Measurements from ENCODE around the gene TECPR2. TPM values are rescaled to one million over a fixed set of nuclear protein-coding genes. Genes with fewer than 3 reads are reported as not detected.

TECPR2 gene
- total and polyA plus RNA-seq, 2 of the 13 experiments (the other 11 are each of a cell fraction or from before 2014, with no cell fraction given) = 3.5 to 5.7 TPM

DNA sequence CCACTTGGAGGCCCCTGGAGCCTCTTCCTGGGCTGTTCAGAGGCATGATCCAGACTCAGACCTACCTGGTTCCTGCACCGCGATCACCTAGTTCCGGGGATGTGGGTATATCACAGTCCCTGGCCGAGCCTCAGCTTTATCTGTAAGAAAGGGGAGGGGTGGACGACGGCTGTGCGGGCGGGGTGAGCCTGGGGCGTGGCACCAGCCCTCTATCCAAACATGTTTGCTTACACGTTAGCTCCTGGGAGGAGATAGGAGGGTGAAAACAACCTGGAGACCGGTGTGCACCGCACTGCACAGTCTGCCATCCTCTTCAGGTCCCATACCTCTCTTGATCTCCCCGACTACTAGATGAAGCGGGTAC is 145.7 kb downstream of the TECPR2 start (continued):
- peak; percentile 20; the same call in 1 of the 2 replicates for TF ChIP-seq ZFX (CRISPR knock-in tag; IDR thresholded peaks at IDR 0.05; ENCODE audit: low read depth)
- 0 out of 2 replicates have a peak, but pooled peaks have one; percentile 48 for TF ChIP-seq KLF11 (CRISPR knock-in tag; IDR thresholded peaks at IDR 0.05)
- TF ChIP-seq, protein P1, sequence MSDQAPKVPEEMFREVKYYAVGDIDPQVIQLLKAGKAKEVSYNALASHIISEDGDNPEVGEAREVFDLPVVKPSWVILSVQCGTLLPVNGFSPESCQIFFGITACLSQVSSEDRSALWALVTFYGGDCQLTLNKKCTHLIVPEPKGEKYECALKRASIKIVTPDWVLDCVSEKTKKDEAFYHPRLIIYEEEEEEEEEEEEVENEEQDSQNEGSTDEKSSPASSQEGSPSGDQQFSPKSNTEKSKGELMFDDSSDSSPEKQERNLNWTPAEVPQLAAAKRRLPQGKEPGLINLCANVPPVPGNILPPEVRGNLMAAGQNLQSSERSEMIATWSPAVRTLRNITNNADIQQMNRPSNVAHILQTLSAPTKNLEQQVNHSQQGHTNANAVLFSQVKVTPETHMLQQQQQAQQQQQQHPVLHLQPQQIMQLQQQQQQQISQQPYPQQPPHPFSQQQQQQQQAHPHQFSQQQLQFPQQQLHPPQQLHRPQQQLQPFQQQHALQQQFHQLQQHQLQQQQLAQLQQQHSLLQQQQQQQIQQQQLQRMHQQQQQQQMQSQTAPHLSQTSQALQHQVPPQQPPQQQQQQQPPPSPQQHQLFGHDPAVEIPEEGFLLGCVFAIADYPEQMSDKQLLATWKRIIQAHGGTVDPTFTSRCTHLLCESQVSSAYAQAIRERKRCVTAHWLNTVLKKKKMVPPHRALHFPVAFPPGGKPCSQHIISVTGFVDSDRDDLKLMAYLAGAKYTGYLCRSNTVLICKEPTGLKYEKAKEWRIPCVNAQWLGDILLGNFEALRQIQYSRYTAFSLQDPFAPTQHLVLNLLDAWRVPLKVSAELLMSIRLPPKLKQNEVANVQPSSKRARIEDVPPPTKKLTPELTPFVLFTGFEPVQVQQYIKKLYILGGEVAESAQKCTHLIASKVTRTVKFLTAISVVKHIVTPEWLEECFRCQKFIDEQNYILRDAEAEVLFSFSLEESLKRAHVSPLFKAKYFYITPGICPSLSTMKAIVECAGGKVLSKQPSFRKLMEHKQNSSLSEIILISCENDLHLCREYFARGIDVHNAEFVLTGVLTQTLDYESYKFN (CRISPR knock-in tag; conservative IDR thresholded peaks at IDR 0.05) = peak; percentile 45; the same call in 1 of the 2 replicates
- TF ChIP-seq NCOA2 (CRISPR knock-in tag; IDR thresholded peaks at IDR 0.05) = 0 out of 2 replicates have a peak, but pooled peaks have one; percentile 26
- TF ChIP-seq, protein P2, sequence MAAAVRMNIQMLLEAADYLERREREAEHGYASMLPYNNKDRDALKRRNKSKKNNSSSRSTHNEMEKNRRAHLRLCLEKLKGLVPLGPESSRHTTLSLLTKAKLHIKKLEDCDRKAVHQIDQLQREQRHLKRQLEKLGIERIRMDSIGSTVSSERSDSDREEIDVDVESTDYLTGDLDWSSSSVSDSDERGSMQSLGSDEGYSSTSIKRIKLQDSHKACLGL (CRISPR knock-in tag; IDR thresholded peaks at IDR 0.05) = peak; percentile 16; the same call in 1 of the 2 replicates
- TF ChIP-seq, protein P3, sequence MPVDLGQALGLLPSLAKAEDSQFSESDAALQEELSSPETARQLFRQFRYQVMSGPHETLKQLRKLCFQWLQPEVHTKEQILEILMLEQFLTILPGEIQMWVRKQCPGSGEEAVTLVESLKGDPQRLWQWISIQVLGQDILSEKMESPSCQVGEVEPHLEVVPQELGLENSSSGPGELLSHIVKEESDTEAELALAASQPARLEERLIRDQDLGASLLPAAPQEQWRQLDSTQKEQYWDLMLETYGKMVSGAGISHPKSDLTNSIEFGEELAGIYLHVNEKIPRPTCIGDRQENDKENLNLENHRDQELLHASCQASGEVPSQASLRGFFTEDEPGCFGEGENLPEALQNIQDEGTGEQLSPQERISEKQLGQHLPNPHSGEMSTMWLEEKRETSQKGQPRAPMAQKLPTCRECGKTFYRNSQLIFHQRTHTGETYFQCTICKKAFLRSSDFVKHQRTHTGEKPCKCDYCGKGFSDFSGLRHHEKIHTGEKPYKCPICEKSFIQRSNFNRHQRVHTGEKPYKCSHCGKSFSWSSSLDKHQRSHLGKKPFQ (CRISPR knock-in tag; IDR thresholded peaks at IDR 0.05; ENCODE audit: insufficient replicate concordance) = no peak
- no peak for TF ChIP-seq ZNF331 (CRISPR knock-in tag; IDR thresholded peaks at IDR 0.05)
- 0 out of 2 replicates have a peak, but pooled peaks have one; percentile 43 for TF ChIP-seq ZNF788 (CRISPR knock-in tag; IDR thresholded peaks at IDR 0.05; ENCODE audit: borderline replicate concordance)
- TF ChIP-seq POLR2AphosphoS5 (IDR thresholded peaks at IDR 0.05; ENCODE audit: low read depth, low read length) = peak; percentile 46; the same call in 1 of the 2 replicates
- peak; percentile 41; the same call in 1 of the 2 replicates for TF ChIP-seq NR2F6 (IDR thresholded peaks at IDR 0.05)
- TF ChIP-seq NR2F6 (CRISPR knock-in tag; IDR thresholded peaks at IDR 0.05) = peak; percentile 5; the same call in 1 of the 2 replicates
- TF ChIP-seq SSRP1 (CRISPR knock-in tag; IDR thresholded peaks at IDR 0.05) = no peak
- 0 out of 2 replicates have a peak, but pooled peaks have one; percentile 36 for TF ChIP-seq POLR2G (IDR thresholded peaks at IDR 0.05; ENCODE audit: low read depth, low read length)
- TF ChIP-seq ARID2 (CRISPR knock-in tag; IDR thresholded peaks at IDR 0.05; ENCODE audit: borderline replicate concordance) = 0 out of 2 replicates have a peak, but pooled peaks have one; percentile 52
- TF ChIP-seq ZSCAN21 (CRISPR knock-in tag; IDR thresholded peaks at IDR 0.05; ENCODE audit: borderline replicate concordance) = 0 out of 2 replicates have a peak, but pooled peaks have one; percentile 0
- peak; percentile 68 for TF ChIP-seq SAP130 (CRISPR knock-in tag; IDR thresholded peaks at IDR 0.05; ENCODE audit: low read depth)
- TF ChIP-seq, protein P4, sequence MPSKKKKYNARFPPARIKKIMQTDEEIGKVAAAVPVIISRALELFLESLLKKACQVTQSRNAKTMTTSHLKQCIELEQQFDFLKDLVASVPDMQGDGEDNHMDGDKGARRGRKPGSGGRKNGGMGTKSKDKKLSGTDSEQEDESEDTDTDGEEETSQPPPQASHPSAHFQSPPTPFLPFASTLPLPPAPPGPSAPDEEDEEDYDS (CRISPR knock-in tag; IDR thresholded peaks at IDR 0.05) = peak; percentile 66
- TF ChIP-seq, protein P5, sequence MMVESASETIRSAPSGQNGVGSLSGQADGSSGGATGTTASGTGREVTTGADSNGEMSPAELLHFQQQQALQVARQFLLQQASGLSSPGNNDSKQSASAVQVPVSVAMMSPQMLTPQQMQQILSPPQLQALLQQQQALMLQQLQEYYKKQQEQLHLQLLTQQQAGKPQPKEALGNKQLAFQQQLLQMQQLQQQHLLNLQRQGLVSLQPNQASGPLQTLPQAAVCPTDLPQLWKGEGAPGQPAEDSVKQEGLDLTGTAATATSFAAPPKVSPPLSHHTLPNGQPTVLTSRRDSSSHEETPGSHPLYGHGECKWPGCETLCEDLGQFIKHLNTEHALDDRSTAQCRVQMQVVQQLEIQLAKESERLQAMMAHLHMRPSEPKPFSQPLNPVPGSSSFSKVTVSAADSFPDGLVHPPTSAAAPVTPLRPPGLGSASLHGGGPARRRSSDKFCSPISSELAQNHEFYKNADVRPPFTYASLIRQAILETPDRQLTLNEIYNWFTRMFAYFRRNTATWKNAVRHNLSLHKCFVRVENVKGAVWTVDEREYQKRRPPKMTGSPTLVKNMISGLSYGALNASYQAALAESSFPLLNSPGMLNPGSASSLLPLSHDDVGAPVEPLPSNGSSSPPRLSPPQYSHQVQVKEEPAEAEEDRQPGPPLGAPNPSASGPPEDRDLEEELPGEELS (CRISPR knock-in tag; IDR thresholded peaks at IDR 0.05) = peak; percentile 76
- TF ChIP-seq SOX13 (IDR thresholded peaks at IDR 0.05) = no peak
- TF ChIP-seq SOX13 (CRISPR knock-in tag; conservative IDR thresholded peaks at IDR 0.05 in 1 of 2, IDR thresholded peaks at IDR 0.05 in 1 of 2) = peak in 1 of 2 experiments; percentile 20; a peak in 1 of 4 replicates
- TF ChIP-seq CBX5 (CRISPR knock-in tag; IDR thresholded peaks at IDR 0.05; ENCODE audit: borderline replicate concordance) = 0 out of 2 replicates have a peak, but pooled peaks have one; percentile 28
- no peak for TF ChIP-seq FOXA1 (IDR thresholded peaks at IDR 0.05)
- peak; percentile 30; the same call in 1 of the 2 replicates for TF ChIP-seq FOXA1 (CRISPR knock-in tag; IDR thresholded peaks at IDR 0.05)
- peak; percentile 15; the same call in 1 of the 2 replicates for TF ChIP-seq FOXC1 (CRISPR knock-in tag; IDR thresholded peaks at IDR 0.05; ENCODE audit: borderline replicate concordance)
